ENCODE data around the gene SIPA1.
"Not testable (repeated sequence)": the region's sequence is repeated elsewhere in the genome, so short reads cannot be mapped to it uniquely, and the experiment has no call there.

The SIPA1 gene

DNA sequence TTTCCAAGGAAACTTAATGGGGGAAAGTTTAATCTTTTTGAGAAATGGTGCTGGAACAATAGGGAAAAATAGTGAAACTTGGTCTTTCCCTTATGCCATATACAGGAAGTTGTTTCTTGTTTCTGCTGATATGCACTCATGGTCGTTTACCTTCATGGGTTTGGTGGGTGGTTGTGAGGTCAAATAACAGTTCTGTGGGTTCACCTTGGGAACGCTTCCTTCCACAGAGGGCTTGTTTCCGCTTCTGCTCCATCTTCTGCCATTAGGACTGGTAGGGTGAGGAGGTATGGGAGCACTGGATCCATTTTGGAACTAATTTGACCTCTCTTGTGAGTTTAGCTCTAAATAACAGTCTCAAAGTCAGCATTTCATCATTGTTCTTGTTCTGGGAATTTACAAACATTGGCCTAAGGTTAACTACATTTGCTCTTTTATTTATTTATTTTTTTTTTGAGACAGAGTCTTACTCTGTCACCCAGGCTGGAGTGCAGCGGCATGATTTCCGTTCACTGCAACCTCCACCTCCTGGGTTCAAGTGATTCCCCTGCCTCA lies 42.4 kb downstream of the SIPA1 start:
- no peak for DNase-seq
- intact Hi-C loops (cut with DNase I) = no loop called here

DNA sequence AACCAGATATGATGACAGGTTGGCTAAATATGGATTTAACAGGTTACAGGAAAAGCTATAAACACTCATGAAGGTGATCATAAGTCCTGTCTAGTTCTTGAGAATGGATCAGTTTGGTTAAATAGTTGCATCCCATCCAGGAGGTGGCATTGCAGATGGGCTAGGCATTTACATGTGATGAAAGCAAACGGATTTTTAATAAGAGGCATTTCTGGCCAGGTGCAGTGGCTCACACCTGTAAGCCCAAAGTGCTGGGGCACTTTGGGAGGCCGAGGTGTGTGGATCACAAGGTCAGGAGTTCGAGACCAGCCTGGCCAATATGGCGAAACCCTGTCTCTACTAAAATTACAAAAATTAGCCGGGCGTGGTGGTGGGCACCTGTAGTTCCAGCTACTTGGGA lies 45.6 kb downstream of the SIPA1 start:
- intact Hi-C loops (cut with DNase I); DNase-seq: not testable (repeated sequence)

DNA sequence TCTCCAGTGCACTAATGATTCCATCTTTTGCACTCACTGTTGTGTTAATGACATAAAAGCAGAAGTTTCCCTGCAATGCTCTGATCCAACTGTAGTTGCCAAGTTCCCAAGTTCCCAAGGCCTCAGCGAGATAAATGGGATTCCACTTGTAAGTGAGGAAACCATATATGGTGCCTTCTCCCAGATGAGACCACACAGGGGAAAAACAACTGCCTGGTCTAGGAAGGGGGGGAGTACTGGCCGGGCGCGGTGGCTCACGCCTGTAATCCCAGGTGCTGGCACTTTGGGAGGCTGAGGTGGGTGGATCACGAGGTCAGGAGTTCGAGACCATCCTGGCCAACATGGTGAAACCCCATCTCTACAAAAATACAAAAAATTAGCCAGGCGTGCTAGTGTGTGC lies 48.1 kb downstream of the SIPA1 start:
- no peak for DNase-seq
- intact Hi-C loops (cut with DNase I) = no loop called here

DNA sequence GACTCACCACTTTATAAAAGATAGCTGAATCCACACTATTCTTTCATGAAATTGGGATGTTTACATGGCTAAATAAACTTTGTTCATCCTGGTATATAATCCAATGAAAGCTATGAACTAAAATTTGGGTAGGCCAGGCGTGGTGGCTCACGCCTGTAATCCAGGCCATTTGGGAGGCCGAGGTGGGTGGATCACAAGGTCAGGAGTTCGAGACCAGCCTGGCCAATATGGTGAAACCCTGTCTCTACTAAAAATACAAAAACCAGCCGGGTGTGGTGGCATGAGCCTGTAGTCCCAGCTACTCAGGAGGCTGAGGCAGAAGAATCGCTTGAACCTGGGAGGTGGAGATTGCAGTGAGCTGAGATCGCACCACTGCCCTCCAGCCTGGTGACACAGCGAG lies 53.9 kb downstream of the SIPA1 start:
- DNase-seq; intact Hi-C loops (cut with DNase I): not testable (repeated sequence)

DNA sequence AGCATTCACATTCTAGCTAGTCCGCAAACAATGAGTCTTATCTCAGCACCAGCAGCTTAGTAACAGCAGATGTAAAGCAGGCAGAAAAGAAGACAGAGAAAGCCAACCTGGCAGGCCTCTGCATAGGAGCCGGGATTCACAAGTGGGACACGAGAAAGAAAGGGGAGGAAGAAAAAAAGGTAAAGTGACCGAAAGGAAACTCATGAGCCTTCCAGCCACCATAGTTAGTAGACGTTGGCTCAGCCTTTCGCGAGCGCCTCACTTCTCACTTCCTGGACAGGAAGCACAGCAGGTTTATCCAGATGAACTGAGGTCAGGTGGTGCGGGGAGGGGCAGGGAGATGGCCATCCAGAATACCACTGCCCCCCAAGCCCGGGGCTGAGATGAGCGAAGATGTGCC lies 54.5 kb downstream of the SIPA1 start:
- DNase-seq = no peak
- intact Hi-C loops (cut with DNase I) = no loop called here

DNA sequence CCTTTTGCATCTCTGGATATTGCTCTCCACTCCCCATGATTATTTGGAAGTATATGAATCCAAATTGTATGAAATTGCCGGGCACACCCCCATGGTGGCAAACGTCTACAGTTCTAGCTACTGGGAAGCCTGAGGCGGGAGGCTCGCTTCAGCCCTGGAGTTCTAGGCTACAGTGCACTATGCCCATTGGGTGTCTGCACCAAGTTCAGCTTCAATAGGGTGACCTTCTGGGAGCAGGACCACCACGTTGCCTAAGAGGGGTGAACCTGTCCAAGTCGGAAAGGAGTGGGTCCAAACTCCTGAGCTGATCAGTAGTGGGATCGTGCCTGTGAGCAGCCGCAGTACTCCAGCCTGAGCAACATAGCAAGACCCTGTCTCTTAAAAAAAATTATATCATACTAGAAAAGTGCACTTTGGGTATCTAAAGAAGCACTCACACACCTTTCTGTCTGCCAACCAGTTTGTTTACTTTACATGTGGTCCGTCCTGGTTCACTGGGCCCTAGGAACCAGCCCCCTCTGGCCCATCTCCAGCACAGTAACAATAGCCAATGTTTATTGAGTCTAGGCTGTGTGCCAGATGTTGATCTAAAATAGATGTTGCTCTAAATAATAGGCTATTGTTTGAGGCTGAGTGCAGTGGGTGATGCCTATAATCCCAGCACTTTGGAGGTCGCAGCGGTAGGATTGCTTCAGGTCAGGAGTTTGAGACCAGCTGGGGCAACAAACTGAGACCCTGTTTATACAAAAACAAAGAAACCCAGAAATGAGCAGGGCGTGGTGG lies 57.7 kb downstream of the SIPA1 start:
- intact Hi-C loops (cut with DNase I) = no loop called here
- peak in 40 of 42 donors; percentile 22 to 88 (median 72) for DNase-seq

DNA sequence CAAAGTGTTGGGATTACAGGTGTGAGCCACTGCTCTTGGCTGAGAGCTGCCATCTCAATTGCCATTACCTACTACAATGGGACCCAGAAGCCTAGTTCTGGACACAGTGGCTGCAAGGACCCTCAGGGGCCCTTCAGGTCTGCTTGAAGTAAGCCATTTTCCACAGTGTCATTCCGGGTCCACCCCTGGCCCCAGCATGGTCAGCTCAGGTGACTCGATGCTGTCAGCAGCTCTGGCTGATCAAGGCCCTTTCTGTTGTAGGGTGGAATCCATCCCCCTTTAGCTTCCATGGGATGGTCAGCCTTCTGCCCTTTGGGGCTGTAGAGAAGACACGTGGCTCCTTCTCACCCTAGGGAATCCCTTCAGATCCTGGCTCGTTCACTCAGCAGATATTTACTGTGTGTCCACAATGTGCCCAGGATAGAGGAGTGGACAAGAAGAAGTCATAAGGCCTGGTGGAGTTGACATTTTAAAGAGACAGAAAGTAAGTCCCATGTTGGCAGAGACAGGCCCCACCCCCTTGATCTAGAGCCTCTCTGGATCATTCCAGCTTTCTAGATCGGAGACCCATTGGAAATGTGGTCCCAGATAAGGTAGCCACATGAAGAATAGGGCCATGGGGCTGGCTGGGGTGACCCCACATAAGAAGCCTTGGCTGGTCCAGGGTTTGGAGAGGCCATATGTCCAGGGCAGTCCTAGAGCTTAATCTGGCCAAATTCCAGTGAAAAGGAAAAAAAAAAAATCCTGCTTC lies 59.1 kb downstream of the SIPA1 start:
- DNase-seq = no peak
- intact Hi-C loops (cut with DNase I) = no loop called here

DNA sequence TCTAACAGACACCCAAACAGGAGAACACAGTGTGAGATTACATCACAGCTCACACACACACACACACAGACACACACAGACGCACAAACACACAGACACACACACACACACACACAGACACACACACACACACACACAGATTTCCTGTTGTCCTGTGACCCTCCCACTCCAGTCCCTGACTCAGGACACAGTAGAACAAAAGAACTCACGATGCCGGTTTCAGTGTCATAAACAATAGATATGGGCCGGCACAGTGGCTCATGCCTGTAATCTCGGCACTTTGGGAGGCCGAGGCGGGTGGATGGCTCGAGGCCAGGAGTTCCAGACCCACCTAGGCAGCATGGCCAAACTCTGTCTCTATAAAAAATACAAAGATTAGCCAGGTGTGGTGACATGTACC lies 60.3 kb downstream of the SIPA1 start:
- DNase-seq = no peak
- intact Hi-C loops (cut with DNase I) = no loop called here

DNA sequence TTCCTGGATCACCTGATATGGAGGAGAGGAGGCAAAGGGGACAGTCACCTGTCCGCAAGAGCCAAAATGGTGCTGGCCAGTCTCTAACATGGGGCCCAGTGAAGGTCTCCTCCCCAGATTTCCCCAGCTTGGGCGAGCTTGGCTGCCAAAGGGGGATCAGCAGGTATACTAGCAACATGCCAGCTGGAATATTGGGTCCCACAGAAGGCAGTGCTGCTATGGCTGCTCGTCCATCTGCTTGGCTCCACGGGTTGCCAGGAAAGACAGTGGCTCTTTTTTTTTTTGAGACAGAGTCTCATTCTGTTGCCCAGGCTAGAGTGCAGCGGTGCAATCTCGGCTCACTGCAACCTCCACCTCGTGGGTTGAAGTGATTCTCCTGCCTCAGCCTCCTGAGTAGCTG lies 61.4 kb downstream of the SIPA1 start:
- intact Hi-C loops (cut with DNase I) = no loop called here
- DNase-seq = peak in 1 of 42 donors; percentile 11

DNA sequence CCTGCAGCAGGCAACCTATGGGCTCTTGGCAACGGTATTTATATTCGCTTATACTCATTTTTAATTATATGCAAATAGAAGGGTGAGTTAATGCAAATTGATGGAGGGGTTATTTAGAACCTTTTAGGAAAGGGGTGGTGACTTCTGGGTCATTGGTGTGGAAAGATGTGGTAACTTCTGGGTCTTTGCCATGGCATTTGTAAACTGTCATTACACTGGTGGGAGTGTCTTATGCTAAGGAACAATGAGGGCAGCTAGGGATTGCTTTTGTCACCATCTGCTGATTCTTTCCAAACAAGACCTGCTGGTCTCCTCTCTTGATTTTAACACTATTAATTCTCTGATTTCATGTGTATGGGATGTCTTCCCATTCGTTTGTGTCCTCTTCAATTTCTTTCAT lies 62.5 kb downstream of the SIPA1 start:
- intact Hi-C loops (cut with DNase I) = no loop called here
- DNase-seq = no peak

Measured in head of caudate nucleus (tissue), 42 donors.